H1 (cell line): Measurements from ENCODE around the gene PPBP. TPM values are rescaled to one million over a fixed set of nuclear protein-coding genes. Genes with fewer than 3 reads are reported as not detected.

Source experiments
- CTCF ChIA-PET: fragments of 300-600 bp; sonication (Branson Sonifier 250); formaldehyde crosslinking; loops from one replicate; lab custom pipeline; 2021; ENCODE audit not compliant: partially characterized antibody; lab: Charles Lee
- POLR2A ChIA-PET: fragments of 300-600 bp; sonication (Branson Sonifier 250); formaldehyde crosslinking; loops from one replicate; lab custom pipeline; 2021; ENCODE audit warnings: inconsistent platforms; ENCODE audit not compliant: partially characterized antibody; lab: Charles Lee
- DNase-seq, 2 experiments: peaks; one replicate each; pipeline versions ENCODE4 v3.0.0 to v3.0.0-alpha.2; 2010 to 2022; ENCODE audit warnings: low spot score in 2 of 2, low read depth in 1 of 2, mixed read lengths in 1 of 2
- FAIRE-seq: peaks from 2 replicates; lab custom pipeline; 2011; peaks lifted over from hg19 to GRCh38; lab: Jason Lieb, UNC
- H2AFZ ChIP-seq: 2 replicates; pipeline ENCODE4 v1.8.1; 2012; ENCODE audit warnings: low read length, inconsistent platforms
- H2AK5ac ChIP-seq: 2 replicates; pipeline ENCODE4 v1.6.1; 2013; ENCODE audit warnings: low read depth, low read length
- H2BK120ac ChIP-seq: replicated peaks from 2 replicates; pipeline ENCODE3; 2013; ENCODE audit warnings: low read depth, low read length, inconsistent platforms
- H2BK12ac ChIP-seq: 2 replicates; pipeline ENCODE4 v1.6.1; 2013; ENCODE audit warnings: low read depth, low read length
- H2BK15ac ChIP-seq: 2 replicates; pipeline ENCODE4 v1.6.1; 2013; ENCODE audit warnings: low read length
- H2BK20ac ChIP-seq: 2 replicates; pipeline ENCODE4 v1.6.1; 2013; ENCODE audit warnings: low read length
- H2BK5ac ChIP-seq: 2 replicates; pipeline ENCODE4 v1.6.1; 2013; ENCODE audit warnings: low read depth, low read length
- H3K14ac ChIP-seq: 2 replicates; pipeline ENCODE4 v1.6.1; 2013; ENCODE audit warnings: inconsistent platforms; ENCODE audit not compliant: insufficient read length
- H3K18ac ChIP-seq: 2 replicates; pipeline ENCODE4 v1.6.1; 2013; ENCODE audit warnings: low read length; ENCODE audit errors: extremely low read depth
- H3K23ac ChIP-seq: 2 replicates; pipeline ENCODE4 v1.6.1; 2013; ENCODE audit warnings: inconsistent platforms; ENCODE audit not compliant: insufficient read length
- H3K23me2 ChIP-seq: 2 replicates; pipeline ENCODE4 v1.6.1; 2013; ENCODE audit warnings: low read depth, low read length
- H3K27ac ChIP-seq: 2 replicates; pipeline ENCODE4 v1.6.1; 2011; ENCODE audit warnings: low read depth, low read length, inconsistent platforms
- H3K27me3 ChIP-seq, 4 experiments: replicated peaks in 1 of 4; 1 replicate in 1 of 4; 2 replicates in 3 of 4; pipeline versions ENCODE4 v1.6.1 to v1.8.1; 2011 to 2013; ENCODE audit warnings: low read length in 3 of 4, mild to moderate bottlenecking in 3 of 4, inconsistent platforms in 2 of 4, mixed read lengths in 2 of 4, moderate library complexity in 1 of 4; ENCODE audit not compliant: control insufficient read depth in 3 of 4, insufficient read depth in 3 of 4; ENCODE audit errors: extremely low read depth in 1 of 4
- H3K36me3 ChIP-seq, 4 experiments: 2 replicates each; pipeline versions ENCODE4 v1.6.1 to v1.8.1; 2011 to 2013; ENCODE audit warnings: mild to moderate bottlenecking in 4 of 4, low read length in 3 of 4, moderate library complexity in 2 of 4, control low read depth in 1 of 4, inconsistent platforms in 1 of 4; ENCODE audit not compliant: insufficient read depth in 4 of 4, control insufficient read depth in 2 of 4
- H3K4ac ChIP-seq: replicated peaks from 2 replicates; pipeline ENCODE3; 2013; ENCODE audit warnings: low read length, low read depth, mixed read lengths, inconsistent platforms; ENCODE audit not compliant: insufficient read length
- H3K4me1 ChIP-seq, 4 experiments: replicated peaks in 1 of 4; 1 replicate in 1 of 4; 2 replicates in 3 of 4; pipeline versions ENCODE4 v1.6.1 to v1.8.1; 2011 to 2013; ENCODE audit warnings: low read length in 3 of 4, inconsistent platforms in 2 of 4, mixed read lengths in 1 of 4; ENCODE audit not compliant: insufficient read depth in 4 of 4, control insufficient read depth in 3 of 4
- H3K4me2 ChIP-seq, 2 experiments: 2 replicates each; pipeline versions ENCODE4 v1.6.1 to v1.8.1; 2011 to 2013; ENCODE audit warnings: low read depth in 2 of 2, low read length in 2 of 2, control low read depth in 1 of 2, inconsistent platforms in 1 of 2, mild to moderate bottlenecking in 1 of 2; ENCODE audit not compliant: insufficient read depth in 1 of 2
- H3K4me3 ChIP-seq, 4 experiments: fragments of 200-600, 300-600 bp in 1 of 4; sonication (generic), shearing (Covaris generic), sonication (Bioruptor Twin) in 1 of 4; 2 replicates each; pipeline versions ENCODE4 v1.5.1 to v1.8.1; 2011 to 2016; ENCODE audit warnings: low read length in 4 of 4, low read depth in 3 of 4, control low read depth in 2 of 4, inconsistent platforms in 2 of 4, mild to moderate bottlenecking in 2 of 4, mixed read lengths in 1 of 4, moderate library complexity in 1 of 4; ENCODE audit not compliant: insufficient read depth in 2 of 4; ENCODE audit errors: extremely low read depth in 1 of 4
- H3K56ac ChIP-seq: replicated peaks from 2 replicates; pipeline ENCODE3; 2013; ENCODE audit warnings: low read depth, mild to moderate bottlenecking, mixed read lengths, low read length, inconsistent platforms; ENCODE audit not compliant: insufficient read length
- H3K79me1 ChIP-seq: 2 replicates; pipeline ENCODE4 v1.6.1; 2013; ENCODE audit warnings: low read depth, low read length, control low read depth
- H3K79me2 ChIP-seq, 2 experiments: 2 replicates each; pipeline versions ENCODE4 v1.6.1 to v1.8.1; 2012 to 2013; ENCODE audit warnings: low read length in 2 of 2, mild to moderate bottlenecking in 2 of 2, inconsistent platforms in 1 of 2; ENCODE audit not compliant: insufficient read depth in 2 of 2, control insufficient read depth in 1 of 2
- H3K9ac ChIP-seq, 4 experiments: replicated peaks in 1 of 4; 1 replicate in 1 of 4; 2 replicates in 3 of 4; pipeline versions ENCODE4 v1.6.1 to v1.8.1; 2011 to 2013; ENCODE audit warnings: low read depth in 3 of 4, low read length in 3 of 4, control low read depth in 2 of 4, mild to moderate bottlenecking in 2 of 4, moderate library complexity in 2 of 4, inconsistent platforms in 1 of 4; ENCODE audit errors: extremely low read depth in 1 of 4
- H3K9me3 ChIP-seq, 2 experiments: 2 replicates each; pipeline versions ENCODE4 v1.6.1 to v1.8.1; 2012 to 2013; ENCODE audit warnings: mild to moderate bottlenecking in 2 of 2, moderate library complexity in 2 of 2, control low read depth in 1 of 2, inconsistent platforms in 1 of 2, low read depth in 1 of 2, low read length in 1 of 2, mixed read lengths in 1 of 2; ENCODE audit not compliant: insufficient read depth in 2 of 2
- H4K20me1 ChIP-seq, 2 experiments: replicated peaks in 1 of 2; 2 replicates each; pipeline versions ENCODE3 to v1.8.1; 2011 to 2013; ENCODE audit warnings: inconsistent platforms in 2 of 2, low read length in 2 of 2, mild to moderate bottlenecking in 1 of 2; ENCODE audit not compliant: insufficient read depth in 2 of 2, control insufficient read depth in 1 of 2
- H4K5ac ChIP-seq: 2 replicates; pipeline ENCODE4 v1.6.1; 2013; ENCODE audit warnings: low read length, low read depth, mixed read lengths, inconsistent platforms; ENCODE audit not compliant: insufficient read length
- H4K8ac ChIP-seq: 2 replicates; pipeline ENCODE4 v1.8.0; 2013; ENCODE audit warnings: mild to moderate bottlenecking, moderate library complexity, low read length, inconsistent platforms; ENCODE audit not compliant: insufficient read depth; ENCODE audit errors: extremely low read depth
- H4K91ac ChIP-seq: replicated peaks from 2 replicates; pipeline ENCODE3; 2013; ENCODE audit warnings: low read length, mixed read lengths, inconsistent platforms; ENCODE audit not compliant: insufficient read length
- ASH2L ChIP-seq: fragments of 200-600, 300-600 bp; sonication (generic); IDR thresholded peaks from one replicate; pipeline ENCODE4 v1.7.1; 2017; ENCODE audit warnings: low read length
- CBX5 ChIP-seq: fragments of 300-800, 300-1000 bp; sonication (generic); IDR thresholded peaks from 2 replicates; pipeline ENCODE4 v1.7.1; 2016; ENCODE audit warnings: antibody characterized with exemption, low read length, low read depth
- EGR1 ChIP-seq: IDR thresholded peaks from 2 replicates; pipeline ENCODE4 v1.6.1; 2011; ENCODE audit warnings: low read depth, low read length, borderline replicate concordance
- HDAC2 ChIP-seq, 2 experiments: fragments of 300-600 bp in 1 of 2; sonication (generic) in 1 of 2; IDR thresholded peaks; 2 replicates each; pipeline ENCODE4 v1.6.1; 2011 to 2012; ENCODE audit warnings: low read depth in 2 of 2, low read length in 2 of 2, mild to moderate bottlenecking in 2 of 2, moderate library complexity in 2 of 2, borderline replicate concordance in 1 of 2, inconsistent platforms in 1 of 2
- JUN ChIP-seq: IDR thresholded peaks from 2 replicates; pipeline ENCODE4 v1.6.1; 2011; ENCODE audit warnings: low read depth, mild to moderate bottlenecking, improper control_type of control experiment, low read length
- KDM1A ChIP-seq: fragments of 200-600, 300-600 bp; sonication (generic); IDR thresholded peaks from 2 replicates; pipeline ENCODE4 v1.7.1; 2016; ENCODE audit warnings: mild to moderate bottlenecking, low read length, borderline replicate concordance
- MAFK ChIP-seq: IDR thresholded peaks from 2 replicates; pipeline ENCODE4 v1.6.1; 2012; ENCODE audit warnings: low read depth, mild to moderate bottlenecking, improper control_type of control experiment, low read length
- NANOG ChIP-seq: IDR thresholded peaks from 2 replicates; pipeline ENCODE4 v1.6.1; 2011; ENCODE audit warnings: low read length, low read depth, mild to moderate bottlenecking, inconsistent platforms; ENCODE audit not compliant: insufficient read depth, poor library complexity, severe bottlenecking
- NRF1 ChIP-seq: IDR thresholded peaks from 2 replicates; pipeline ENCODE4 v1.6.1; 2011; ENCODE audit warnings: mild to moderate bottlenecking, low read depth, low read length, improper control_type of control experiment
- RFX5 ChIP-seq: IDR thresholded peaks from 2 replicates; pipeline ENCODE4 v1.6.1; 2011; ENCODE audit warnings: low read depth, low read length, improper control_type of control experiment, borderline replicate concordance
- SP1 ChIP-seq: IDR thresholded peaks from 2 replicates; pipeline ENCODE4 v1.6.1; 2011; ENCODE audit warnings: low read depth, low read length
- SRF ChIP-seq: IDR thresholded peaks from 2 replicates; pipeline ENCODE4 v1.6.1; 2011; ENCODE audit warnings: mild to moderate bottlenecking, low read depth, low read length, moderate library complexity
- TBP ChIP-seq: IDR thresholded peaks from 2 replicates; pipeline ENCODE4 v1.6.1; 2011; ENCODE audit warnings: low read depth, low read length, improper control_type of control experiment
- ZNF274 ChIP-seq: IDR thresholded peaks from 2 replicates; pipeline ENCODE4 v1.7.0; 2012; ENCODE audit warnings: low read length, borderline replicate concordance; ENCODE audit errors: extremely low read depth
- WGBS, 2 experiments: shearing (Covaris generic) in 1 of 2; methylation state at CpG; one replicate each; pipeline versions ENCODE4 v1.1.6 to v1.1.7; 2013 to 2015; ENCODE audit warnings: low lambda C conversion rate in 2 of 2, mixed read lengths in 2 of 2, inconsistent platforms in 1 of 2, low coverage in 1 of 2, missing lambda C conversion rate in 1 of 2; ENCODE audit not compliant: insufficient replicate concordance in 2 of 2, insufficient coverage in 1 of 2, insufficient read length in 1 of 2; ENCODE audit errors: extremely low coverage in 1 of 2, missing lambda C conversion rate in 1 of 2; 5-methylcytosine and 5-hydroxymethylcytosine counted together
- polyA plus RNA-seq, 7 experiments: library from polyadenylated mRNA; depleted of rRNA in 3 of 7; stranded (reverse) in 5 of 7; unstranded in 2 of 7; fragments of >200 nt in 5 of 7; fragments of 200-250 nt in 2 of 7; gene quantifications; 1 replicate in 5 of 7; 2 replicates in 1 of 7; 4 replicates in 1 of 7; pipeline versions ENCODE4 v1.2.1 to v1.2.3, GENCODE V29; 2011 to 2013; ENCODE audit warnings: missing spikeins in 2 of 7, mixed read lengths in 2 of 7
- total RNA-seq: library from RNA; stranded (reverse); fragmentation: NEBNext Ultra II Directional; extraction: Animal tissue kit (Norgen Biotek cat#: 25700); gene quantifications from 2 replicates; pipeline ENCODE4 v1.2.1, GENCODE V29; 2021

Gene PPBP
- total and polyA plus RNA-seq, 2 of the 8 experiments (the other 6 are each of a cell fraction or from before 2014, with no cell fraction given) = 0.18 to 0.43 TPM

DNA sequence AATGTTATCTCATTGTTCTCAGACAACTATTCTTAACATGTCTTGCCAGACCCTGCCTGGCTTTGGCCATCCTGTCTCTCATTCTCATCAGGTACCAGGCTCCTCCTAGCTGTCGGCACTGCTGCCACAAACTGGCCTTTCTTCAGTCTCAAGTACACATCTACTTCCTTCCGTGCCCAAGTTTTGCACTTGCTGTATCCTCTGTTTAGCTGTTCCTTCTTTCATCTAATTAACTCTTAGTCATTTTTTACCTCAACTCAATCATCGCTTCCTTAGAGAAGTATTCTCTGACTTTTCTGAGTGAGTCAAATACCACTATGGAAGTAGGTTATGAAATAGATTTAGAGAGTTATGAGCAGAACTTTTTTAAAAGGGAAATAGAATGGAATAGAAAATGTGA, 30.8 kb upstream of the PPBP start:
- no peak for DNase-seq
- no peaks in the 10 kb centered on the region for H3K9me3 ChIP-seq
- H2AFZ ChIP-seq = no peak overlapping the region
- no peak overlapping the region for H2BK20ac ChIP-seq
- H3K36me3 ChIP-seq = no peaks in the 10 kb centered on the region
- no peak overlapping the region for H4K8ac ChIP-seq
- H2AK5ac ChIP-seq = no peak overlapping the region
- H3K18ac ChIP-seq = no peak overlapping the region
- no peaks in the 10 kb centered on the region for H3K79me2 ChIP-seq
- H3K4ac ChIP-seq = no peak overlapping the region
- no peak overlapping the region for H4K5ac ChIP-seq
- no peaks in the 10 kb centered on the region for H4K20me1 ChIP-seq
- no peak overlapping the region for H2BK5ac ChIP-seq
- CTCF ChIA-PET = interaction anchor here (1.3 to 1.6 kb wide), 5 partner anchors 20 to 573 kb away, joined by 3 to 4 read pairs (median 4); partner anchors contain the start of genes CXCL2 and CXCL5
- no peaks in the 10 kb centered on the region for H3K79me1 ChIP-seq
- WGBS, 2 experiments = 90% methylated on average over 3 of the region's 3 CpGs; no CpG with 5 or more reads in 1 of the 2 experiments
- H3K4me1 ChIP-seq = no peaks in the 10 kb centered on the region
- no peak overlapping the region for H3K4me2 ChIP-seq
- TF ChIP-seq JUN (no peak), KDM1A (no peak), ZNF274 (no peak), NRF1 (no peak), SP1 (no peak), HDAC2 (IDR thresholded peaks at IDR 0.05; ENCODE audit: borderline replicate concordance in 1 of 2, low read depth in 2 of 2, low read length in 2 of 2) (no peak), CBX5 (no peak), MAFK (no peak), TBP (no peak), NANOG (no peak), RFX5 (no peak), EGR1 (no peak), SRF (no peak), ASH2L (no peak)
- TF ChIP-seq, all 59 proteins: peak for 0
- Histone ChIP-seq H3K9ac (no peak overlapping the region), H2BK15ac (no peak overlapping the region), H3K4me3 (no peak overlapping the region), H3K23ac (no peak overlapping the region), H3K14ac (no peak overlapping the region), H3K27me3 (no peaks in the 10 kb centered on the region), H2BK120ac (no peak overlapping the region), H3K56ac (no peak overlapping the region), H2BK12ac (no peak overlapping the region), H3K23me2 (no peaks in the 10 kb centered on the region), H4K91ac (no peak overlapping the region), H3K27ac (no peak overlapping the region)
- FAIRE-seq = no peak
- POLR2A ChIA-PET = interaction anchor here (2.1 kb wide), 1 partner anchor 19 kb away, joined by 6 read pairs; the partner anchor contains the start of gene CXCL3
